GM13977 (cell line): ENCODE data around the gene IL1RL1.

Experiments used
- DNase-seq: peaks from one replicate; pipeline ENCODE4 v3.0.0; 2012; ENCODE audit warnings: low spot score
- CTCF ChIP-seq: IDR thresholded peaks from 2 replicates; pipeline ENCODE4 v1.5.1; 2012; ENCODE audit warnings: mild to moderate bottlenecking, control low read depth; ENCODE audit not compliant: insufficient read depth; ENCODE audit errors: extremely low read depth, missing control alignments
- in situ Hi-C: fragments of 300-500 bp; cut with MboI; formaldehyde crosslinking; loops from one replicate; pipeline ENCODE4 v1.12.0; 2022; ENCODE audit warnings: low sequenced_read_pairs, low pct_unique_long_range_greater_than_20kb, mixed read lengths, inconsistent platforms; ENCODE audit not compliant: unreplicated experiment

Gene IL1RL1

GRCh38 chr2:102369866-102370265 lies 58.5 kb downstream of the IL1RL1 start:
- TF ChIP-seq CTCF = no peak
- no peak for DNase-seq
- in situ Hi-C loops = no loop called here

DNA sequence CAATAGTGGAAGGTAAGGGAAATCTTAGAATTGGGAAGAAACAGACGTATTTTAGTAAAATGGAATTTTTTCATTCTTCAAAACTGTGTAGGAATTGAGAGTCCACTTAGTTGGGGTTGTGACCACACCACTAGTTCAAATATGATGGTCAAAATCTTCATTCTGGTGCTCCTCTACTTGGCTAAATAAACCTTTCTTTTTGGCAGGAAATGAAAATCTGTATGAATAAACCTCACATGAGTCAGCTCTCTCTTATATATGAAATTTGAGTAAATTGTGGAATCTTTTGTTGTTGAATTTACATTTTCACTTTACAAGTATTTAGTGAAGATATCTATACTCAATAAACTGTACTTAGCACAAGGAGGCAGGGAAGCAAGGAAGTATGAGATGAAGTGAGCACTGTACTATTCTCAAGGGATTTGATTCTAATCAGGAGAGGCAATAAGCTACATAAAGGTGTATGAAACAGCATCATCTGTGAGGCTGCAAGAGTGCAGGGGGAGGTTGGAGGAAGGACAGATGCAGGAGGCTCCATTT lies 64.8 kb downstream of the IL1RL1 start:
- in situ Hi-C loops = no loop called here
- TF ChIP-seq CTCF = no peak
- DNase-seq = no peak

GRCh38 chr2:102383722-102384121 lies 72.4 kb downstream of the IL1RL1 start:
- in situ Hi-C loops = no loop called here
- DNase-seq = no peak
- no peak for TF ChIP-seq CTCF

DNA sequence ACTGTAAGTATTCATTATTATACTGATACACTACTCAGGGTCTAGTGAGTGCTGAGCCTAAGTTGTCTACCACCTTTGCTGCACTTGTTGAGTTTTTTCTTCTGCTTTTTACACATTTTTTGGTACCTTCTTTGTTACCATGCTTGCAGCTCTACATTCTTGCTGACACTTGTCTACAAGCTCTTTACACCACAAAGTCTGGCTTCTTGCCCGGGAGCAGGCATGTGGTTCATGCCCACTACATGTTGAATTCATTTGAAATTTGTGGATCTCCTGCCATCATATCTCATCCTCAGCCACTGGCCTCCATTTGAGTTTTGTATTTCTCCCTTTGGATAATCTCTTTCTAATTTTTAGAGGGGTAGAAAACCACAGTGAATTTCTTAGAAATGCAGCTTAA lies 74.2 kb downstream of the IL1RL1 start:
- no peak for TF ChIP-seq CTCF
- in situ Hi-C loops = no loop called here
- no peak for DNase-seq

GRCh38 chr2:102386004-102386403 lies 74.6 kb downstream of the IL1RL1 start:
- no peak for DNase-seq
- in situ Hi-C loops = no loop called here
- TF ChIP-seq CTCF = no peak

DNA sequence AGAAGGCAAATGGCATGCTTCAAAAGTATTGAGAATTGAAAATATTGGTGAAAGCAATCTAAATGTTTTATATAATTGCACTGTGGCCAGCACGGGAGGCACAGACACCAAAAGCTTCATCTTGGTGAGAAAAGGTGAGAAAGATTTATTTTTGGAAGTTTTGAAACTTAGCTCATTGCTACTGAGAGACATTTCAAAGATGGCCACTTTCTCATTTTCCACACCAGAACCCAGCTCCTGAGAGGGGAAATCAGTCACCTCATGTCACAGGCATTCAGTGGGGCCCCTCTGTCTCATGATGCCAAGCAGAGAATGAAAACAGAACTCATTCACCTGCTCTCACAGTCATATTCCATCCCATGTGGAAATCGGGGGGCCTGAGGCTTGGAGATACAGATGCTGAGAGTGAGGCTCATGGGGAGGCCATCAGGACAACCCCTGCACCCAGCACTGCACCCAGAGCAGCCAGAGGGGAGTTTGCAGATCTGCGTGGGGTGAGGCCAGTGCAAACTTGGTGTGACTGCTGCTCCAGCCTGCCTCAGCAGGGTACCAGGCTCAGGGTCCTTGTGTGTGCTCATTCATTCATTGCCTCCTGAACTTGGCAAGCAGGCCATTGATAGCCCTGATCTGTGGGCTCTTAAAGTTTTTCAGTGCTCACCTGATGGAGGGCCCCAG lies 75.6 kb downstream of the IL1RL1 start:
- no peak for TF ChIP-seq CTCF
- in situ Hi-C loops = no loop called here
- DNase-seq = peak; percentile 39
